CD4-positive, alpha-beta memory T cell (primary cell): Measurements from ENCODE around the gene CCDC85B. TPM values are rescaled to one million over a fixed set of nuclear protein-coding genes. Genes with fewer than 3 reads are reported as not detected.
"Not testable (repeated sequence)": the region's sequence is repeated elsewhere in the genome, so short reads cannot be mapped to it uniquely, and the experiment has no call there.

Experiments
- CTCF ChIA-PET: fragments of 350-600 bp; sonication (Branson Sonifier 250); formaldehyde crosslinking; loops from one replicate; lab custom pipeline; 2021; ENCODE audit warnings: inconsistent platforms; ENCODE audit not compliant: partially characterized antibody; lab: Charles Lee
- POLR2A ChIA-PET: fragments of 350-600 bp; sonication (Branson Sonifier 250); formaldehyde crosslinking; loops from one replicate; lab custom pipeline; 2021; ENCODE audit not compliant: partially characterized antibody; lab: Charles Lee
- DNase-seq, 5 donors: peaks; one replicate each; pipeline versions ENCODE4 v3.0.0 to v3.0.0-alpha.2; 2020 to 2022; ENCODE audit warnings: mixed read lengths in 1 of 5
- H3K27ac ChIP-seq: one replicate; pipeline ENCODE4 v1.7.0; 2013; ENCODE audit warnings: low read depth, low read length
- H3K27me3 ChIP-seq: 2 replicates; pipeline ENCODE4 v1.7.0; 2013; ENCODE audit warnings: mild to moderate bottlenecking, low read length, moderate library complexity; ENCODE audit not compliant: insufficient read depth
- H3K36me3 ChIP-seq: 2 replicates; pipeline ENCODE4 v1.7.0; 2013; ENCODE audit warnings: mild to moderate bottlenecking, low read length, moderate library complexity; ENCODE audit not compliant: insufficient read depth
- H3K4me1 ChIP-seq: 2 replicates; pipeline ENCODE4 v1.7.0; 2013; ENCODE audit warnings: mild to moderate bottlenecking, low read length, moderate library complexity; ENCODE audit not compliant: insufficient read depth
- H3K4me3 ChIP-seq, 2 donors: one replicate each; pipeline ENCODE4 v1.7.0; 2013; ENCODE audit warnings: low read length in 2 of 2, mild to moderate bottlenecking in 1 of 2
- H3K9me3 ChIP-seq, 2 donors: one replicate each; pipeline ENCODE4 v1.7.0; 2013; ENCODE audit warnings: low read length in 2 of 2, control low read depth in 1 of 2; ENCODE audit not compliant: control insufficient read depth in 1 of 2
- H3K27ac Mint-ChIP-seq, 7 donors: one replicate each; pipeline ENCODE4 v1.8.0; 2020 to 2021; ENCODE audit warnings: mixed read lengths in 7 of 7, mild to moderate bottlenecking in 6 of 7, inconsistent platforms in 3 of 7, moderate library complexity in 3 of 7
- H3K27me3 Mint-ChIP-seq, 2 donors: one replicate each; pipeline ENCODE4 v1.8.0; 2020 to 2021; ENCODE audit warnings: mixed read lengths in 2 of 2
- H3K36me3 Mint-ChIP-seq, 2 donors: one replicate each; pipeline ENCODE4 v1.8.0; 2020 to 2021; ENCODE audit warnings: mixed read lengths in 2 of 2, inconsistent platforms in 1 of 2, mild to moderate bottlenecking in 1 of 2
- H3K4me1 Mint-ChIP-seq, 4 donors: one replicate each; pipeline ENCODE4 v1.8.0; 2020 to 2021; ENCODE audit warnings: mixed read lengths in 4 of 4, mild to moderate bottlenecking in 1 of 4
- H3K4me3 Mint-ChIP-seq, 8 donors: one replicate each; pipeline ENCODE4 v1.8.0; 2020 to 2021; ENCODE audit warnings: mixed read lengths in 8 of 8, mild to moderate bottlenecking in 7 of 8, moderate library complexity in 6 of 8, inconsistent platforms in 3 of 8
- H3K9me3 Mint-ChIP-seq, 8 donors: one replicate each; pipeline ENCODE4 v1.8.0; 2020 to 2021; ENCODE audit warnings: mixed read lengths in 8 of 8, mild to moderate bottlenecking in 5 of 8, inconsistent platforms in 3 of 8, moderate library complexity in 1 of 8
- intact Hi-C: fragments of 100-400 bp; cut with micrococcal nuclease; formaldehyde crosslinking; loops from one replicate; pipeline ENCODE4 v1.15.1; 2023
- polyA plus RNA-seq, 2 donors: library from polyadenylated mRNA; unstranded; fragments of 300-500 nt; fragmentation: Illumina TruSeq; gene quantifications; one replicate each; pipeline ENCODE4 v1.2.3, GENCODE V29; 2021
- total RNA-seq, 2 experiments: library from RNA; stranded (reverse); gene quantifications; one replicate each; pipeline ENCODE4 v1.2.3, GENCODE V29; 2021

CCDC85B gene
- total and polyA plus RNA-seq, 4 experiments from 2014 or later = 22.9 to 68.3 (median 42.5) TPM

DNA sequence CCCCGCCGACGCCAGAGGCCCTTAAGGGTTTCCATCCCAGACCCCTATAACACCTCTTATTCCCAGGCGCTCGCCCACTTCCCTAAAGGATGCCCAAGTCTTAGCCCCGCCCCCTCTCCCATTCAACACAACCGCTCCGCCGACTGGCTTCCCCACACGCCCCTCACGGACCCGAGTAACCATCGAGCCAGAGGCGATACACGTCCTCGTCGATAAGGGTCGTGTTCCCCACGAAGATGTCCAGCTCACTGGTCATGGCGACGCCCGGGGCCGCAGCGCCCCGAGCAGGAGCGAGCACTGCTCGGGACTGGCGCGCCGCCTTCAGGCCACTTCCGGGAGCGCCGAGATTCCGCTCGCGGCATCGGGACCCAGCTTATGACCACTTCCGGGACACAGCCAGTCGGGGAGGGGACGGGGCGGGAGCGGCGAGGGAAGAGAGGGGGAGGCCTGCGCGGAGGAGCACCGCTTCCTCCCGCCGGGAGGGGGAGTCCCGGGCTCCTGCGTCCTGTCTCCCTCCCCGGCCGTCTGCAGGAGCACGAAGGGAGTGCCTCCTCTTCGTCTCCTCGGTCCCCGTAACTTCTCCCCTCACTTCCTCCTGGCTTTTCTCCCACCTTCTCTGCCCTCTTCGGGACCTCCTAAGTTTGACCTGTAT, 2.2 kb upstream of the CCDC85B start, which contains the start of gene FIBP:
TSS of gene FIBP (minus strand) at position 309 of the 652 bp plus-strand sequence. CDS start at position 256, 53 bp downstream.
- peak within 1 kb of the TSS; percentile 79 to 83 for H3K4me3 ChIP-seq
- Mint-ChIP-seq H3K36me3 (peaks cover 4 to 37% of the 10 kb centered on the region in 2 donors), H3K4me1 (peaks cover 34 to 73% (median 56%) of the 10 kb centered on the region in 4 donors), H3K27me3 (no peaks in the 10 kb centered on the region), H3K9me3 (peaks cover 0 to 1% (median 0%) of the 10 kb centered on the region in 8 donors), H3K4me3 (peak within 1 kb of the TSS; percentile 86 to 97 (median 91)), H3K27ac (peak within 1 kb of the TSS; percentile 95 to 100 (median 99))
- ChIA-PET CTCF (interaction anchor here (0.6 to 15.3 kb wide), 37 partner anchors 8 to 1352 kb away, joined by 3 to 281 read pairs (median 4); partner anchors contain the start of genes BANF1, C11orf68, CFL1 and CTSW), POLR2A (interaction anchor here (0.7 to 17.4 kb wide), 29 partner anchors 9 to 658 kb away, joined by 3 to 435 read pairs (median 5); partner anchors contain the start of genes BANF1, C11orf68, CFL1 and CTSW)
- no peaks in the 10 kb centered on the region for H3K9me3 ChIP-seq
- DNase-seq = peak; percentile 90 to 97 (median 91)
- H3K36me3 ChIP-seq = peaks cover 8% of the 10 kb centered on the region
- H3K27me3 ChIP-seq = no peaks in the 10 kb centered on the region
- H3K4me1 ChIP-seq = peaks cover 63% of the 10 kb centered on the region
- intact Hi-C loops = loop anchor here (1.0 to 2.0 kb wide), 4 partner anchors 15 to 176 kb away; partner anchors contain the start of genes EFEMP2, KAT5 and SART1
- H3K27ac ChIP-seq = peak within 1 kb of the TSS; percentile 86

- peaks cover 0 to 20% of the 10 kb centered on the region in 2 donors for H3K36me3 Mint-ChIP-seq
- peak overlapping the region; percentile 65 to 90 (median 82) for H3K4me3 Mint-ChIP-seq
- H3K4me1 Mint-ChIP-seq = peaks cover 39 to 85% (median 51%) of the 10 kb centered on the region in 4 donors
- Histone ChIP-seq H3K9me3 (no peaks in the 10 kb centered on the region), H3K4me3 (peak overlapping the region; percentile 47 to 69), H3K36me3 (no peaks in the 10 kb centered on the region), H3K27me3 (no peaks in the 10 kb centered on the region), H3K4me1 (peaks cover 62% of the 10 kb centered on the region), H3K27ac (peak overlapping the region; percentile 86)
- no peaks in the 10 kb centered on the region for H3K27me3 Mint-ChIP-seq
- ChIA-PET POLR2A (interaction anchor here (0.9 to 17.4 kb wide), 39 partner anchors 7 to 1574 kb away, joined by 3 to 435 read pairs (median 8); partner anchors contain the start of genes AP5B1, BANF1, BRMS1 and C11orf68), CTCF (interaction anchor here (0.9 to 15.3 kb wide), 25 partner anchors 7 to 420 kb away, joined by 3 to 281 read pairs (median 6); partner anchors contain the start of genes C11orf68, CFL1, CTSW and FOSL1)
- peaks cover 0 to 1% (median 0%) of the 10 kb centered on the region in 8 donors for H3K9me3 Mint-ChIP-seq
- H3K27ac Mint-ChIP-seq = peak overlapping the region; percentile 82 to 97 (median 93)
- peak in 1 of 5 donors; percentile 50 for DNase-seq
- intact Hi-C loops = no loop called here
Measured at GRCh38 chr11:65891219-65892136, 1.0 kb downstream of the CCDC85B start.

- peak in 1 of 5 donors; percentile 66 for DNase-seq
- POLR2A ChIA-PET = interaction anchor here (0.7 to 17.4 kb wide), 7 partner anchors 9 to 97 kb away, joined by 3 to 435 read pairs (median 97); partner anchors contain the start of genes C11orf68, CFL1, DRAP1 and FOSL1
- peaks cover 0 to 15% of the 10 kb centered on the region in 2 donors for H3K36me3 Mint-ChIP-seq
Measured at GRCh38 chr11:65892137-65892540, 1.7 kb downstream of the CCDC85B start.

GRCh38 chr11:65892661-65893317, 2.3 kb downstream of the CCDC85B start:
- DNase-seq = no peak
- POLR2A ChIA-PET = interaction anchor here (0.7 to 17.4 kb wide), 9 partner anchors 8 to 112 kb away, joined by 3 to 435 read pairs (median 53); partner anchors contain the start of genes AP5B1, BANF1, C11orf68 and CFL1
- no peaks in the 10 kb centered on the region for H3K27me3 ChIP-seq
- H3K27ac Mint-ChIP-seq = peak overlapping the region; percentile 82 to 96 (median 92)
- intact Hi-C loops = no loop called here
- CTCF ChIA-PET = interaction anchor here (0.9 to 15.3 kb wide), 4 partner anchors 33 to 96 kb away, joined by 4 to 281 read pairs (median 130); partner anchors contain the start of genes CFL1 and MUS81
- peaks cover 56% of the 10 kb centered on the region for H3K4me1 ChIP-seq
- H3K36me3 ChIP-seq = no peaks in the 10 kb centered on the region
- H3K4me1 Mint-ChIP-seq = peaks cover 35 to 73% (median 44%) of the 10 kb centered on the region in 4 donors
- no peaks in the 10 kb centered on the region for H3K27me3 Mint-ChIP-seq
- H3K4me3 Mint-ChIP-seq = peak overlapping the region; percentile 65 to 87 (median 82)
- peak overlapping the region; percentile 86 for H3K27ac ChIP-seq
- H3K4me3 ChIP-seq = peak overlapping the region in 1 of 2 donors; percentile 69
- H3K36me3 Mint-ChIP-seq = peaks cover 0 to 14% of the 10 kb centered on the region in 2 donors
- H3K9me3 ChIP-seq = no peaks in the 10 kb centered on the region
- H3K9me3 Mint-ChIP-seq = peaks cover 0 to 1% (median 0%) of the 10 kb centered on the region in 8 donors

More at GRCh38 chr11:65892137-65892540, 1.7 kb downstream of the CCDC85B start:
- H3K9me3 ChIP-seq, H3K27me3 ChIP-seq, intact Hi-C loops, H3K36me3 ChIP-seq, H3K27me3 Mint-ChIP-seq, H3K9me3 Mint-ChIP-seq: not testable (repeated sequence)
- H3K27ac ChIP-seq = peak overlapping the region; percentile 86
- Mint-ChIP-seq H3K27ac (peak overlapping the region; percentile 82 to 96 (median 92)), H3K4me1 (peaks cover 35 to 79% (median 48%) of the 10 kb centered on the region in 4 donors), H3K4me3 (peak overlapping the region; percentile 65 to 87 (median 82))
- CTCF ChIA-PET = interaction anchor here (0.9 to 15.3 kb wide), 6 partner anchors 7 to 130 kb away, joined by 4 to 281 read pairs (median 86); partner anchors contain the start of genes CFL1, FOSL1 and MUS81
- peaks cover 62% of the 10 kb centered on the region for H3K4me1 ChIP-seq
- H3K4me3 ChIP-seq = peak overlapping the region; percentile 47 to 69

DNA sequence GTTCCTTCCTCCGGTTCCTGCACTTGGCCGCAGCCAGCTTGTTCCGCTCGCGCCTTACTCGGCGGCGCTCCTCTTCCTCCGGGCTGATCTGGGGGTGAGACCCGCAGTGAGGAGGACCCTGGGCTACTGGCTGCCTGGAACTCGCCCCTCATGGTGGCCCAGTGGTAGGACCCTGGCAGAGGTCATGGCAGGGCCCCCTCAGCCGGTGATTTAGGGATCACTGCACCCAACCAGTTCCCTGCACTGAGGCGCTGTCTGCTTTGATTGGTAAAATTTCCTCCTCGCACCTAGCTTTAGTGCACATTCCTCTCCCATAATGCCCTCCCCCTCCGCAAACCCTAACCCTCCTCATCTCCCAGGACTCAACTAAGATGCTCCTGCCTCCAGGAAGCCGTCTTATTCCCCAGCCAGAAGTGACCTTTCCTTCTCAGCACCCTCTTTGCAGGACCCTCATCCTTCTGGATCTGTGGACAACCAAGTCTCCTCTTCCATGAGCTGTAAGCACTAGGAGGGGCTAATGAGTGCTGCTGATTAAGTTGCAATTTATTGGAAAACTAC, 3.6 kb downstream of the CCDC85B start:
- H3K4me1 Mint-ChIP-seq = peaks cover 30 to 64% (median 37%) of the 10 kb centered on the region in 4 donors
- H3K4me1 ChIP-seq = peaks cover 52% of the 10 kb centered on the region
- H3K4me3 Mint-ChIP-seq = peak overlapping the region; percentile 65 to 85 (median 82)
- H3K36me3 Mint-ChIP-seq = peaks cover 0 to 3% of the 10 kb centered on the region in 2 donors
- no peaks in the 10 kb centered on the region for H3K36me3 ChIP-seq
- no peaks in the 10 kb centered on the region for H3K27me3 Mint-ChIP-seq
- ChIA-PET CTCF (interaction anchor here (0.9 to 15.3 kb wide), 6 partner anchors 6 to 99 kb away, joined by 3 to 281 read pairs (median 4); partner anchors contain the start of genes CCDC85B, CFL1, FIBP and MUS81), POLR2A (interaction anchor here (0.7 to 17.4 kb wide), 9 partner anchors 10 to 222 kb away, joined by 3 to 435 read pairs (median 6); partner anchors contain the start of genes C11orf68, CFL1, DRAP1 and KAT5)
- H3K9me3 ChIP-seq = no peaks in the 10 kb centered on the region
- intact Hi-C loops = no loop called here
- H3K27me3 ChIP-seq = no peaks in the 10 kb centered on the region
- peaks cover 0 to under 1% (median 0%) of the 10 kb centered on the region in 8 donors for H3K9me3 Mint-ChIP-seq
- H3K27ac ChIP-seq = peak overlapping the region; percentile 86
- peak in 3 of 5 donors; percentile 21 to 47 (median 33) for DNase-seq
- H3K4me3 ChIP-seq = peak overlapping the region; percentile 27 to 46
- peak overlapping the region; percentile 82 to 96 (median 92) for H3K27ac Mint-ChIP-seq
